OCI-LY7 (cell line): ENCODE data around the gene ARFIP1. TPM values are rescaled to one million over a fixed set of nuclear protein-coding genes. Genes with fewer than 3 reads are reported as not detected.

ENCODE experiments used
- BruUV-seq: library from RNA; stranded (reverse); fragments of 400-500 nt; replicated peaks from 2 replicates; lab custom pipeline; 2021; lab: Mats Ljungman, UMichigan
- CTCF ChIA-PET: fragments of 300-600 bp; sonication (Branson Sonifier 250); formaldehyde crosslinking; loops from one replicate; lab custom pipeline; 2022; ENCODE audit warnings: antibody characterized with exemption; ENCODE audit not compliant: unreplicated experiment; lab: Charles Lee
- POLR2A ChIA-PET: fragments of 300-600 bp; sonication (Branson Sonifier 250); formaldehyde crosslinking; loops from one replicate; lab custom pipeline; 2022; ENCODE audit warnings: antibody characterized with exemption; lab: Charles Lee
- DNase-seq: peaks from one replicate; pipeline ENCODE4 v3.0.0-alpha.2; 2015; ENCODE audit warnings: low spot score
- H2AFZ ChIP-seq: fragments of 200-600 bp; sonication (generic), shearing (Covaris generic); 2 replicates; pipeline ENCODE4 v1.6.1; 2014; ENCODE audit warnings: mild to moderate bottlenecking, antibody characterized with exemption, low read length, moderate library complexity
- H3K27ac ChIP-seq: fragments of 200-600 bp; sonication (generic); 2 replicates; pipeline ENCODE4 v1.5.1; 2014; ENCODE audit warnings: mixed run types, low read depth, mild to moderate bottlenecking, moderate library complexity, low read length, inconsistent platforms; ENCODE audit not compliant: poor library complexity, severe bottlenecking
- H3K36me3 ChIP-seq: fragments of 200-600 bp; sonication (generic); 2 replicates; pipeline ENCODE4 v1.6.1; 2014; ENCODE audit warnings: mild to moderate bottlenecking, antibody characterized with exemption, low read length, moderate library complexity, mixed read lengths; ENCODE audit not compliant: insufficient read depth
- H3K4me1 ChIP-seq: fragments of 200-600 bp; sonication (generic); 2 replicates; pipeline ENCODE4 v1.5.1; 2014; ENCODE audit warnings: mild to moderate bottlenecking, low read length; ENCODE audit not compliant: insufficient read depth, poor library complexity, severe bottlenecking
- H3K4me2 ChIP-seq: fragments of 200-600 bp; sonication (generic); 2 replicates; pipeline ENCODE4 v1.6.1; 2014; ENCODE audit warnings: mild to moderate bottlenecking, low read length
- H3K4me3 ChIP-seq: fragments of 200-600 bp; sonication (generic); 2 replicates; pipeline ENCODE4 v1.5.1; 2014; ENCODE audit warnings: mild to moderate bottlenecking, low read depth, low read length; ENCODE audit not compliant: poor library complexity, severe bottlenecking
- H3K79me2 ChIP-seq: fragments of 200-600 bp; sonication (generic); 2 replicates; pipeline ENCODE4 v1.6.1; 2016; ENCODE audit warnings: low read depth, mild to moderate bottlenecking, low read length, moderate library complexity, mixed read lengths; ENCODE audit not compliant: insufficient read depth
- H3K9me2 ChIP-seq: fragments of 200-600 bp; sonication (generic); 2 replicates; pipeline ENCODE4 v1.6.1; 2016; ENCODE audit warnings: mild to moderate bottlenecking, low read length, mixed read lengths; ENCODE audit not compliant: insufficient read depth
- H3K9me3 ChIP-seq: fragments of 200-600 bp; sonication (generic); 2 replicates; pipeline ENCODE4 v1.6.1; 2014; ENCODE audit warnings: mild to moderate bottlenecking, mixed run types, low read length, mixed read lengths
- H4K20me1 ChIP-seq: fragments of 200-600 bp; sonication (generic); 2 replicates; pipeline ENCODE4 v1.6.1; 2014; ENCODE audit warnings: mild to moderate bottlenecking, antibody characterized with exemption, low read length, moderate library complexity, mixed read lengths; ENCODE audit not compliant: insufficient read depth
- CTCF ChIP-seq: fragments of 200-600 bp; sonication (generic); conservative IDR thresholded peaks from 2 replicates; pipeline ENCODE4 v1.5.1; 2014; ENCODE audit warnings: mild to moderate bottlenecking, antibody characterized with exemption, low read length, moderate library complexity, mixed read lengths
- EZH2phosphoT487 ChIP-seq: fragments of 200-600 bp; sonication (generic); IDR thresholded peaks from 2 replicates; pipeline ENCODE4 v1.6.1; 2018; ENCODE audit warnings: low read depth, borderline replicate concordance, mild to moderate bottlenecking, mixed run types, antibody characterized with exemption, low read length, moderate library complexity, mixed read lengths
- intact Hi-C: fragments of 100-400 bp; cut with micrococcal nuclease; formaldehyde crosslinking; loops from one replicate; pipeline ENCODE4 v1.10.0; 2022; ENCODE audit not compliant: unreplicated experiment
- total RNA-seq, 2 experiments: library from RNA; depleted of rRNA in 1 of 2; stranded (reverse); fragments of >200 nt in 1 of 2; shearing (Covaris generic) in 1 of 2; gene quantifications; 2 replicates each; pipeline ENCODE4 v1.2.3, GENCODE V29; 2014 to 2022

The ARFIP1 gene
- total RNA-seq, 2 experiments from 2014 or later: 27.0 to 29.3 TPM

DNA sequence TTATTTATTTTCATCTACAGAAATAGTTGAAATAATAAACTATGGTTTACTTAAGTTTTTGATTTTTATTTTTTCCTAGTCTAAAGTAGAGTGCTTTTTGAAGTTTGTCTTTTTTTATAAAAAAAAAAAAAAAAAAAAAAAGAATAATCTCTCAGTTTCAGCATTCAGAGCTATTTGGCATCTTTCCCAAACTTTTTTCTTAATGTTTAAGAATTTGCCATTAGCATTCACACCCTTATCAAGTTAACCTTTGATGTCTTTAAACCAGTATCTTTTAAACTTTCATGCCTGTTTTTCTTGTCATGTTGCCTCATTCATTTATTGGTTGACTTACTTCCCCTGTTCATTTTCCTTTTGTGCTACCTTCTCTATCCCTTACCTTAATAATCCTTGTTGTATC is 95.5 kb downstream of the ARFIP1 start:
- Histone ChIP-seq H2AFZ (no peak overlapping the region), H3K4me3 (no peak overlapping the region), H3K27ac (no peak overlapping the region), H3K79me2 (no peaks in the 10 kb centered on the region), H3K36me3 (peaks cover 14% of the 10 kb centered on the region), H4K20me1 (no peaks in the 10 kb centered on the region), H3K9me3 (no peaks in the 10 kb centered on the region), H3K9me2 (no peaks in the 10 kb centered on the region), H3K4me2 (no peak overlapping the region), H3K4me1 (no peaks in the 10 kb centered on the region)
- no peak for DNase-seq
- BruUV-seq: no TSS peak
- no peak for TF ChIP-seq EZH2phosphoT487
- no peak for TF ChIP-seq CTCF
- CTCF ChIA-PET: no interaction called here
- intact Hi-C loops: no loop called here
- POLR2A ChIA-PET: interaction anchor here (0.6 to 0.7 kb wide), 3 partner anchors 16 to 1073 kb away, joined by 4 to 8 read pairs (median 5); no protein-coding TSS in a partner anchor

GRCh38 chr4:152877868-152878267 is 98.1 kb downstream of the ARFIP1 start:
- Histone ChIP-seq H2AFZ (no peak overlapping the region), H3K9me2 (no peaks in the 10 kb centered on the region), H3K4me2 (no peak overlapping the region), H3K4me1 (no peaks in the 10 kb centered on the region), H3K9me3 (no peaks in the 10 kb centered on the region), H3K36me3 (peaks cover 18% of the 10 kb centered on the region), H3K79me2 (no peaks in the 10 kb centered on the region), H3K27ac (no peak overlapping the region), H4K20me1 (no peaks in the 10 kb centered on the region), H3K4me3 (no peak overlapping the region)
- intact Hi-C loops: no loop called here
- TF ChIP-seq CTCF (no peak), EZH2phosphoT487 (no peak)
- no TSS peak for BruUV-seq
- ChIA-PET POLR2A (no interaction called here), CTCF (no interaction called here)
- no peak for DNase-seq

DNA sequence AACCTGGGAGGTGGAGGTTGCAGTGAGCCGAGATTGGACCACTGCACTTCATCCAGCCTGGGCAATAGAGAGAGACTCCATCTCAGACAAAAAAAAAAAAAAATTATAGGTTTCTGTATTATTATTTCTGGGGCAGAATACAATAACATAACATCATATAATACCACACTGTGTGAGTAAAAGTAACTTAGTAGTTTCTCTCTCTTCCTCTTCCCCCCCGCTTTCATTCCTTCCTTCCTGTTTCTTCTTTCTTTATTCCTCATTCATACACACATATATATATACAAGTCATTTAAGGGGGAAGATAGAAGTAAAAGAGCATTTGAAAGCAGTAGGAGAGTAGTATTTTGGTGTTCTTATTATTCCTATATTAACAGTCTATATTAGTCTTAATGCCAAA is 100.5 kb downstream of the ARFIP1 start:
- intact Hi-C loops: no loop called here
- Histone ChIP-seq H3K9me2 (no peaks in the 10 kb centered on the region), H3K4me2 (no peak overlapping the region), H2AFZ (no peak overlapping the region), H3K27ac (no peak overlapping the region), H3K9me3 (no peaks in the 10 kb centered on the region), H3K4me3 (no peak overlapping the region), H3K36me3 (peaks cover 22% of the 10 kb centered on the region), H4K20me1 (no peaks in the 10 kb centered on the region), H3K4me1 (no peaks in the 10 kb centered on the region), H3K79me2 (no peaks in the 10 kb centered on the region)
- DNase-seq: no peak
- no peak for TF ChIP-seq EZH2phosphoT487
- no peak for TF ChIP-seq CTCF
- no TSS peak for BruUV-seq
- CTCF ChIA-PET: no interaction called here
- POLR2A ChIA-PET: interaction anchor here (0.5 to 1.0 kb wide), 2 partner anchors 10 to 579 kb away, joined by 3 to 8 read pairs; no protein-coding TSS in a partner anchor
